GM21528 (cell line): ENCODE results near the gene SPTBN4.
"Not testable (repeated sequence)": the region's sequence is repeated elsewhere in the genome, so short reads cannot be mapped to it uniquely, and the experiment has no call there.

Source experiments
- ATAC-seq: cut with Tn5 transposase; IDR thresholded peaks from one replicate; pipeline ENCODE4 v1.9.1; 2021; ENCODE audit warnings: mild to moderate bottlenecking, moderate library complexity; ENCODE audit not compliant: unreplicated experiment, low FRiP score

Gene SPTBN4

DNA sequence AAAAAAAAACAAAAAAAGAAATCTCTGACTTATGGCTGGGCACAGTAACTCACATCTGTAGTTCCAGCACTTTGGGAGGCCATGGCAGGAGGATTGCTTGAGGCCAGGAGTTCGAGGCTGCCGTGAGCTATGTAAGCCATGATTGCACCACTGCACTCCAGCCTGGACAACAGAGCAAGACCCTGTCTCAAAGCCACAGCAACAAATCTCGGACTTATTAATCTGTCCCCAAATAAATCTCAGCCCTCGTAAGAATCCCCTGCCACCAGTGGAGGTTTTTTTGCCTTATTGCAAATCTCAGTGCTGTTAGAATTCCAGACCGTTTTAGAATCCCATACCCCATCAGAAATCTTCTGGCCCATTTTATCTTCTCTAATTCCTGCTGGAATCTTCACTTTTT, 114.7 kb downstream of the SPTBN4 start:
- no peak for ATAC-seq

DNA sequence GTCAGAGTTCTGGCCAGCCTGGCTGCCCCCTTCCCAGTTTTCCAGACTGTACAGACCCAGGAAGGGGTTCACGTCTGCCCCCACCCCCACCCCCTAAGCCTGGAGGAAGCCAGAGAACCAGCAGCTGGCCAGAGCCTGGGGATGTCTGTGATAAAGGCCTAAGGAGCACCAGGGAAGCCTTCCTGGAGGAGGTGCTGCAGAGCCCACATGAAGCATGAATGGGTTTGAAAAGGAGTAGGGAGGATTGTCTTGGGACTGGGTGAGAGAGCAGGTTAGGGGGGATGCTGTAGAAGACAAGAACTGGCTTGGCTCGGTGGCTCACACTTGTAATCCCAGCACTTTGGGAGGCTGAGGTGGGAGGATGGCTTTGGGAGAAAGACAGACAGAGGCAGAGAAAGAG, 115.7 kb downstream of the SPTBN4 start:
- no peak for ATAC-seq

DNA sequence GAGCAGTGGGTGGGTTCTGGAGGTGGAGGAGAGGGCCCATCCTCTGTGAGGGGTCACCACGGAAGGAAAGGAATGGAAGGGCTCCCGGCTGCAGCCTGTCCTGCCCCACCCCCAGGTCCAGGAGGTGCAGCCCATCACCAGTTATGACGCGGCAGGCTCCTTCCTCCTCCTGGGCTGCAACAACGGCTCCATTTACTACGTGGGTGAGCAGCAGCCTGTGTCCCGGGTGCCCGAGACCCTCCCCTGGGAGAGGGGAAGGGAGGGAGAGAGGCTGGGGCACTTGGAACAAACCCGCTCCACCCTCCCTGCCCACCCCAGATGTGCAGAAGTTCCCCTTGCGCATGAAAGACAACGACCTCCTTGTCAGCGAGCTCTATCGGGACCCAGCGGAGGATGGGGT, 116.5 kb downstream of the SPTBN4 start:
- no peak for ATAC-seq

DNA sequence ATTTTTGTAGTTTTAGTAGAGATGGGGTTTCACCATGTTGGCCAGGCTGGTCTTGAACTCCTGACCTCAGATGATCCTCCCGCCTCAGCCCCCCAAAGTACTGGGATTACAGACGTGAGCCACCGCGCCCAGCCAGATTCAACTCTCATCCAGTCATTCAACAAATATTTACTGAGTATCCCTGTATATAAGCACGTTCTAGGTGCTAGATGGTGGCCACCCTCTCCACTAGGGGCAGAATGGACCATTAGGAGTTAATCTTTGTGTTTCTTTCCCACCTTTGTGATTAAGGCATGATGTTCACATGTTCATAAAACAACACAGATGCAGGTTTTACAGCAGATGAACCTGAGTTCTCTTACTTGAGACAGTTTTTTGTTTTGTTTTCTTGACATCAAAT, 117.2 kb downstream of the SPTBN4 start:
- no peak for ATAC-seq

DNA sequence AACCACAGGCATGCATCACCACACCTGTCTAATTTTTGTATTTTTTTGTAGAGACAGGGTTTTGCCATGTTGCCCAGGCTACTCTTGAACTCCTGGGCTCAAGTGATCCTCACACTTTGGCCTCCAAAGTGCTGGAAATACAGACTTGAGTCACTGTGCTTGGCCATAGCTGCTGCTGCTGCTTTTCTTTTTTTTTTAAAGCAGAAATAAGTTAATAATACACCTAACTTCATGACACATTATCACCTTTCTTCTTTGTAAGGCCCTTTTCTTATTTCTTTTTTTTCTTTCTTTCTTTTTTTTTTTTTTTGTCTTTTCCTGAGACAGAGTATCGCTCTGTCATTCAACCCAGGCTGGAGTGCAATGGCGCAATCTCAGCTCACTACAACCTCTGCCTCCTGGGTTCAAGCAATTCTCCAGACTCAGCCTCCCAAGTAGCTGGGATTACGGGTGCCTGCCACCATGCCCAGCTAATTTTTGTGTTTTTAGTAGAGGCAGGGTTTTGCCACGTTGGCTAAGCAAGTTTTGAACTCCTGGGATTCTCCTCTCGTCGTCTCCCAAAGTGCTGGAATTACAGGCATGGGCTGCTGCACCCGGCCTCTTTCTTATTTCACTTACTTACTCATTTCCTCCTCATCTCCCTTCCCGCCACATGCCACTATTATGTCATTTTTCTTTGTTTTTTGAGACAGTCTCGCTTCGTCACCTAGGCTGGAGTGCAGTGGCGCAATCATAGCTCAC, 118.6 kb downstream of the SPTBN4 start:
- ATAC-seq: no peak

DNA sequence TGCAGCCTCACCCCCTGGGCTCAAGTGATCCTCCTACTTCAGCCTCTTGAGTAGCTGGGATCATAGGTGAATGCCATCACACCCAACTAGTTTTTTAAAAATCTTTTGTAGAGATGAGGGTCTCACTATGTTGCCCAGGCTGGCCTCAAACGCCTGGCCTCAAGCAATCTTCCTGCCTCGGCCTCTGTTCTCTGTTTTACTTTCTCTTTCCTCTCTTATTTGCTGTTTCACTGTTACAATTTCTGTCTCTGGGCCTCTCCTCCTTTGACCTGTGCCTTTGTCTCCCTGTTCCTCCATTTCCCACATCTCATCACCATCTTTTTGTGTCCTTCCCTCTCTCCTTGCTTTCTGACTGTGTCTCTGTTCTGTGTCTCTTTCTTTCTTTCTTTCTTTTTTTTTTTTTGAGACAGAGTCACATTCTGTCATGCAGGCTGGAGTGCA, 119.2 kb downstream of the SPTBN4 start:
- no peak for ATAC-seq

DNA sequence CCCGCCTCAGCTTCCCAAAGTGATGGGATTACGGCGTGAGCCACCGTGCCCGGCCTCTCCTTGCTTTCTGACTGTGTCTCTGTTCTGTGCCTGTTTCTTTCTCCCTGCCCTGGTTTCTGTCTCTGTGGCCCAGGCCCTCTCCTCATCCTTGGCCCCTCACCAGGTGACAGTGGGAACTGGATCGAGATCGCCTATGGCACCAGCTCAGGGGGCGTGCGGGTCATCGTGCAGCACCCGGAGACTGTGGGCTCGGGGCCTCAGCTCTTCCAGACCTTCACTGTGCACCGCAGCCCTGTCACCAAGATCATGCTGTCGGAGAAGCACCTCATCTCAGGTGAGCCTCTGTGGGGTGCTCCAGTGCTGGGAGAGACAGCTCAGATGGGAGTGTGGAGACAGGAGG, 119.8 kb downstream of the SPTBN4 start:
- no peak for ATAC-seq

DNA sequence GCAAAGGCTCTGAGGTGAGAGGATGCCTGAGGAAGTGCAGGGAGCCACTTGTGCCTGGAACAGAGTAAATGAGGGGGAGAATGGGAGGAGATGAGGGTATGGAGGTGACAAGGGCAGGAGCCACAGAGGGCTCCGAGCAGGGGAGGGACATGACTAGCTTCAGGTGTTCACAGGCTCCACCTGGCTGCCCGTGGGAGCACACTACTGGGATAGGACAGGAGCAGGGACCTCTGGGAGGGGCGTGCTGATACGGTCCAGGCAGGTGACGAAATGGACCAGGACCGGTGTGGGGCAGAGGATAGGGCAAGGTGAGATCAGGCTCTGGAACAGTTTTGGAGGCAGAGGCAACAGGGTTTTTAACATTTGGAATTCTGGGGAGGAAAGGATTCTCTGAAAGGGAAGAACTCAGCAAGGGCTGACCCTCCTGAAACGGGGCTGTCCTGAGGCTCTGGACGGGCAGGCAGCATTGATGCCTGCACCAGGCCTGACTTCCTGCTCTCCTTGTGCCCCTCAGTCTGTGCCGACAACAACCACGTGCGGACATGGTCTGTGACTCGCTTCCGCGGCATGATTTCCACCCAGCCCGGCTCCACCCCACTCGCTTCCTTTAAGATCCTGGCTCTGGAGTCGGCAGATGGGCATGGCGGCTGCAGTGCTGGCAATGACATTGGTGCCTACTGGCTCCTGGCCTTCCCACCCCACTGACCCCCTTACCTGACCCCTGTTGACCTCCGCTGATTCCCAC, 121.5 kb downstream of the SPTBN4 start:
- no peak for ATAC-seq

DNA sequence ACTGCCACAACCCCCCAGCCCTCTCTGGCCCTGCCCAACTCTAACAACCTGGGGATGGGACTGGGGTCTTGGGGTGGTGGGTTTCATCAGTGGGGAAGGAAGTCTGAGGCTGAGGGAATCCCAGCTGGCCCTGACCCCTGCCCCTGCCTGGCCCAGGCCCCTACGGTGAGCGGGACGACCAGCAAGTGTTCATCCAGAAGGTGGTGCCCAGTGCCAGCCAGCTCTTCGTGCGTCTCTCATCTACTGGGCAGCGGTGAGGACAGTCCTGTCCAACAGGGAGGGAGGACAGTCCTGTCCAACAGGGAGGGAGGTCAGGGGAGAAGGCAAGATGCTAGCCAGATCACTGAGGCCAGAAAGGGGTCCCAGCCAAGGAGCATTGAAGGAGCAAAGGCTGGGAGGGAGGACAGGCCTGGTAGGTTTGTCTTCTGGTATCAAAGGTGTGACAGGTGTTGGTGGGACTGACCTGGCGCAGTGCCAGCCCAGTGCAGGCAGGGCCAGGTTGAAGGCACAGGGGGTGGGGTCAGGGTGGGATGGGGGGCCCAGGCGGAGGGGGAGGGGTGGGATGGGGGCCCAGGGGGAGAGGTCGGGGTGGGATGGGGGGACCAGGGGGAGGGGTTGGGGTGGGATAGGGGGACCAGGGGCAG, 122.2 kb downstream of the SPTBN4 start:
- ATAC-seq: no peak

DNA sequence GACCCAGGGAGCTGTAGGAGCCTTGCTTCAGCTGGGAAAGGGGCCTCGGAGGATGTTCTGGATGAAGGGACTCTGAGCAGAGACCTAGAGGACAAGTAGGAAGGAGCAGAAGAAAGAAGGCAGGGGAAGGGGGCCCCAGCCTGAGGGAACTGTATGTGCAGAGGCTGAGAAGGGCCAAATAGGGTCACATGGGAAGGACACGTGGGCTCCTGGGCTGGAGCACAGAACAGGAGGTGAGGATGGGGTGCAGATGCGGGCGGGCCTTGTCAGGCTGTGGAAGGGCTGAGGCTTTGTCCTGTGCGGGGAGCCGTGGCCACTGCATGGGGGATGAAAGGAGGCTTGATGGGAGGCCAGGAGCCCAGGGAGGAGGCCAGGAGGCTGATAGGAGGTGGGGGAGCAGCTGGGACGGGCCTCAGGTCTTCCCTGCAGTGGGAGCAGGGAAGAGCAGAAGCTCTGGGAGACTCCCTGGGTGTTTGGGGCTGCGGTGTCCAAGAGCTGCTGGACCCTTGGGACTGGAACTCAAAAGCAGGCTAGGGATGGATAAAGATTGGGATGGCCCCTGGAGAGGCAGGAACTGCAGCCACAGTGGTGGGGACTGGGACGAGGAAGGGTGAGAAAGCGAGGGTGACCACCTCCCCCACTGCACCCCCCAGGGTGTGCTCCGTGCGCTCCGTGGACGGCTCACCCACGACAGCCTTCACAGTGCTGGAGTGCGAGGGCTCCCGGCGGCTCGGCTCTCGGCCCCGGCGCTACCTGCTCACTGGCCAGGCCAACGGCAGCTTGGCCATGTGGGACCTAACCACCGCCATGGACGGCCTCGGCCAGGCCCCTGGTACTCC, 123.0 kb downstream of the SPTBN4 start:
- ATAC-seq: no peak

DNA sequence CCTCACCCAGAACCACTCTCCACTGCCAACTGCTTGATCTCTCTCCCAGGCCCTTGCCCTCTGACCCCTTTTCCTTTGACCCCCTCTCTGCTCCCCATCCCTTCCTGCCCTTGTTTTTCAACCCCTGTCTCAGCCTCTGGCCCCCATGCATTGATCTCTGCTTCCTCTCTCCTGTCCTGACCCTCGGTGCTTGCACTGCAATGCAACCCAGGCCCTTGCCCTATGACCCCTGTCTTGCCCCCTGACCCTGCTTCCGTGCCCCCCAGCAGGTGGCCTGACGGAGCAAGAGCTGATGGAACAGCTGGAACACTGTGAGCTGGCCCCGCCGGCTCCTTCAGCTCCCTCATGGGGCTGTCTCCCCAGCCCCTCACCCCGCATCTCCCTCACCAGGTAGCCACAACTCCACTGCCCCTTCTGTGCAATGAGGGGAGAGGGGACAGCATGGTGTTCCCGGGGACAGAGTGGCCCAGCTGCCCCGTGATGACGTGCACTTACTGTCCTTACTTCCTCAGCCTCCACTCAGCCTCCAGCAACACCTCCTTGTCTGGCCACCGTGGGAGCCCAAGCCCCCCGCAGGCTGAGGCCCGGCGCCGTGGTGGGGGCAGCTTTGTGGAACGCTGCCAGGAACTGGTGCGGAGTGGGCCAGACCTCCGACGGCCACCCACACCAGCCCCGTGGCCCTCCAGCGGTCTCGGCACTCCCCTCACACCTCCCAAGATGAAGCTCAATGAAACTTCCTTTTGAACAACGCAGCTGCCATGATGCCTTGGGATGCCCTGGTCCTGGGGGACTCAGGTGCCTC, 123.9 kb downstream of the SPTBN4 start:
- no peak for ATAC-seq

DNA sequence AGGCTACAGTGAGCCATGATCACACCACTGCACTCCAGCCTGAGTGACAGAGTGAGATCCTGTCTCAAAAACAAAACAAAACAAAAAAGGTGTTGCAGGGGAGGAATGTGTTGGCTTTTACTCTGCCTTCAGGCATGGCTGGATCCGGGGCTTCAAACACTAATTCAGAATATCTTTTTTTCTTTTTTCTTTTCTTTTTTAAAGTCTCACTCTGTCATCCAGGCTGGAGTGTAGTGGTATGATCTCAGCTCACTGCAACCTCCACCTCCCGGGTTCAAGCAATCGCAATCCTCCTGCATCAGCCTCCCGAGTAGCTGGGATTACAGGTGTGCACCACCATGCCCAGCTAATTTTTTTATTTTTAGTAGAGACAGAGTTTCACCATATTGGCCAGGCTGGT, 124.9 kb downstream of the SPTBN4 start:
- ATAC-seq: not testable (repeated sequence)

DNA sequence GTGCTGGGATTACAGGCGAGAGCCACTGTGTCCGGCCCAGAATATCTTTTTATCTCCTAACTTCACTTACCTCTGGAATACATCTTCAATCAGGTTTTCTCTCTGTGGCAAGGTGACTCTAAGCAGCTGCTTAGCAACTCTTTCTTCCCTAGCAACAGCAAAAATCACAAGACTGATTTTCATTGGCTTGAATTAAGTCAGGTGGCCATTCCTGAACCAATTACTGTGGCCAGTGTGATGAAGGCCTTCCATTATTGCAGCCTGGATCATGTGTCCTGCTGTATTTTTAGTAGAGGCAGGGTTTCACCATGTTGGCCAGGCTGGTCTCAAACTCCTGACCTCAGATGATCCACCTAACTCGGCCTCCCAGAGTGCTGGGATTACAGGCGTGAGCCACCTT, 125.4 kb downstream of the SPTBN4 start:
- ATAC-seq: no peak

DNA sequence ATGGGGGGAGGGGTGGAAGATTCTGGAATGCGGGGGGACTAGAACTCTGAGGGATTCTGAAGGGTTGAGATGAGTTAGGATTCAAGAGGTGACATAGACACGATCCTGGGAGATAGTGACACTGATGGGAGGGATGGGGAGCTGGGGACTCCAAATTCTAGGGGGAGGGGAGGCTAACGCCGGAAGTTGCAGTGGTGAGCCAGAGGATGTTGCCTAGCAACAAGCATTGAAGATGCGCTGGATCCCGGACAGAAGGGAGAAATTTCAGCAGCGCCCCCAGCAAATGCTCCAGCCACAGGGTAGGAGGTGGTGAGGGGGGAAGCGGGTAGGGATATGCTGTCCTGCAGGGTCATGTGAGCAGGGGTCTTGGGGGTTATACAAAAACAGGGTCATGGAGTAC, 127.5 kb downstream of the SPTBN4 start:
- no peak for ATAC-seq

DNA sequence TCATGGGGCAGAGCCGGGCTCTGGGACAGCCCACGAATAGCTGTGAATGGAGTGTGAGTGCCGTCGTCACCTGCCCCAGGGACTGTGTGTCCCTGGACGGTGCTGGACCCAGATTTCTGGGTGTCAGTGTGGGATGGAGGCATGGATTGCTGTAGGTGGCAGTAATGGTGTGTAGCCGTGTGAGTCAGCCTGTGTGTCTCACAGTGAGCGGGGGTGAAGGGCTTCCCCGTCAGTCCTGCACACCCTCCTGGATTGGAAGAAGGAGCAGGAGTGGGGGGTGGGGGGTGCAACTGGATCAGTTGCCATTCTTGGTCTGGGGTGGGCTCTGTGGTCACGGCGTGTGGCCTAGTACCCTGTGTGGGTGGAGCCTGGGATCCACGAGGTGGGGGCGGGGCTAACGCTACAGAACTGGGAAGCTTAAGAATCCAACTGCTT, 127.9 kb downstream of the SPTBN4 start:
- ATAC-seq: no peak

DNA sequence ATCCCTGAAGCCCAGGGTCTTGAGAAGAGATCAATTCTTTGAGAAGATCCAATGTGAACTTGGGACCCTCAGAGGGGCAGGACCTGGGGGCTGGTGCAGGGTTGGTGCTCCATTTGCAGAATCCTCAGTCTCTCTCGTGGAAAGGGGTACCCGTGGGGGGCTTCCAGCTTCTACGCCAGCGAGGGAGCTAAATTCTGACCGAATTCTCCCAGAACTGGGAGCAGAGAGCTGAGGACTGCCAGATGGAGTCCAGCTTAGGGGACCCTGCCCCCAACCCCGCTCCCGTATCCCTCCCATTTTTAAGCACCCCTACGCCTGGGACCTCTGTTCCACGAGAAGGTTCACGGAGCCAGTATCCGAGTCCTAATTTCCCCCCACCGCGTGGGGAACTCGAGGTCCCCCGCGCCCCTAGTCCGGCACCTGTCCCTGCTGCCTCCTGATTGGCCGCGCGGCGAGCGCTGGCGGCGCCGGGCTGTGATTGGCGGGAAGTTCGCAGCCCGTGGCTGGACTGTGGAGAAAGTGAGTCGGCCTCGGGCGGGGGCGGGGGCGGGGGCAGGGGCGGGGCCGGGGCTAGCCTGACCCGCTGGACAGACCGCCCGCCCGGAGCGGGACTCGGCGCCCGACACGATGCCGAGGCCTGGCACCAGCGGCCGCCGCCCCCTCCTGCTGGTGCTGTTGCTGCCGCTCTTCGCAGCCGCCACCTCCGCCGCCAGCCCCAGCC, 130.0 kb downstream of the SPTBN4 start:
- no peak for ATAC-seq

DNA sequence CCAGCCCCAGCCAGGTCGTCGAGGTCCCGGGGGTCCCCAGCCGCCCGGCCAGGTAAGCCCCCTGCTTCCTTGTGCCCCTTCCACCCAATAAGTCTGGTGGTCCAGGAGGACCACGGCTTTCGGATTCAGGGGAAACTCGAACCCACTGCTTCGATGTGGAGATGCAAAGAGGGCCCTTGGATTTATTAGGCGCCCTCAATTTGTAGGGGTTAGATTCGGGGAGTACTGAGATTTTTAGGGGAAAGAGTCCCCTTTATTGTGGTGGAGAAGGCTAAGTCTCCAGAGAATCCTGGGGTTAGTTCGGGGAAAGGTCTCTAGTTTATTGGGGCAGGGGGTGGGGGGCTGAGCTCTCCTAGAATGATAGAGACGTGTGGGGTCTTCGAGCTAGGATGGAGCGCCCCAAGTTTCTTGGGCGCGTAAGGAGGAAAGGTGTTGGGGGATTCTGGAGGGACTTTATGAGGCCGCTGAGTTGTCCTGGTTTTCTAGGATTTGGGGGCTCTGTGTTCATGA, 130.6 kb downstream of the SPTBN4 start:
- no peak for ATAC-seq

DNA sequence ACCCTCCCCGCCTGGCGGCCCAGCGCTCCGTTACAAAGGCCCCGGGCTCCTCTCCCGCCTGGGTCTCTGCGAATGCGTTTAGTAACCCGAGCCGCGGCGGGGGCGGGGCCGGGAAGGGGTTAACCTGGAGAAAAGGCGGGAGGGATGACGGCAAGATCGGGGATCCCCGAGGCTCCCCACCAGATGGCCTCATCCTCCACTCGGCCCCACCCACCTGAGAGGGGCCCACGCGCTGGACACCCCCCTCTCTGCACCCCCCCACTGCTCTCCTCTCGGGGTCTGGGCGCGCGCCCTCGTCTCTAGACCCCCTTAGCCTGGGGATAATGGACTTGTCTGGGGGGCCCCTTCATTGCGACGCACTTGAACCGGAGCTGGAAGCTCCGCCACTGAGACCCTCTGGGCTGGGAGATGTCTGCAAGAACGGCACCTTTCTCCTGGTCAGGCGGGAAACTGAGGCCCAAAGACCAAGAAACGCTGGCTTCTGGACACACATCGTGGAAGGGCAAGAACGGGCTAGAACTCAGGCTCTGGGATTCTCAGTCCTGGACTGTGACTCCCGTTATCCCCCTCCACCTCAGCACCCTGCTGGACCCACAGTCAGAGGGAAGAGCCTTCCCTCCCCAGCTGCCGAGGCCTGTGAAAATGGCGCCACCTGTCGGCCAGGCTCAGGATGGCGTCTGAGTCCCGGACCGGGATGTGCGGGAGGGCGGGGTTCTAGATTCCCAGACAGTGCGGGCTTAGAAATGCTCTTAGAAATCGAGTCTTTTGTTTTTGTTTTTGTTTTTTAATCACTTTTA, 131.5 kb downstream of the SPTBN4 start:
- ATAC-seq: no peak
